ENCODE results near the gene MESP2. TPM values are rescaled to one million over a fixed set of nuclear protein-coding genes. Genes with fewer than 3 reads are reported as not detected.

MESP2 gene
- total and polyA plus RNA-seq, 2 of the 13 experiments (the other 11 are each of a cell fraction or from before 2014, with no cell fraction given) = not detected

GRCh38 chr15:89809787-89810148 lies 33.6 kb downstream of the MESP2 start (continued):
- no peak for TF ChIP-seq MYPOP (CRISPR knock-in tag; IDR thresholded peaks at IDR 0.05)
- no peak for TF ChIP-seq ZBTB7B (CRISPR knock-in tag; IDR thresholded peaks at IDR 0.05)
- TF ChIP-seq EED (CRISPR knock-in tag; IDR thresholded peaks at IDR 0.05) = 0 out of 2 replicates have a peak, but pooled peaks have one; percentile 4
- TF ChIP-seq KLF13 (CRISPR knock-in tag; IDR thresholded peaks at IDR 0.05) = no peak
- TF ChIP-seq DRAP1 (CRISPR knock-in tag; IDR thresholded peaks at IDR 0.05) = no peak
- no peak for TF ChIP-seq FOXM1 (CRISPR knock-in tag; IDR thresholded peaks at IDR 0.05)
- 0 out of 2 replicates have a peak, but pooled peaks have one; percentile 1 for TF ChIP-seq E2F5 (CRISPR knock-in tag; conservative IDR thresholded peaks at IDR 0.05)
- TF ChIP-seq SP1 (IDR thresholded peaks at IDR 0.05) = no peak
- TF ChIP-seq SP1 (CRISPR knock-in tag; IDR thresholded peaks at IDR 0.05) = 0 out of 2 replicates have a peak, but pooled peaks have one; percentile 16
- TF ChIP-seq ATF6 (CRISPR knock-in tag; conservative IDR thresholded peaks at IDR 0.05) = no peak
- TF ChIP-seq KAT8 (CRISPR knock-in tag; IDR thresholded peaks at IDR 0.05) = no peak
- TF ChIP-seq ZNF839 (CRISPR knock-in tag; IDR thresholded peaks at IDR 0.05; ENCODE audit: borderline replicate concordance) = no peak
- no peak for TF ChIP-seq ZNF382 (CRISPR knock-in tag; IDR thresholded peaks at IDR 0.05; ENCODE audit: borderline replicate concordance)
- no peak for TF ChIP-seq ZNF713 (CRISPR knock-in tag; IDR thresholded peaks at IDR 0.05)
- no peak for TF ChIP-seq ZNF572 (CRISPR knock-in tag; IDR thresholded peaks at IDR 0.05)
- TF ChIP-seq ZNF234 (CRISPR knock-in tag; conservative IDR thresholded peaks at IDR 0.05) = no peak
- no peak for TF ChIP-seq NFATC3 (CRISPR knock-in tag; IDR thresholded peaks at IDR 0.05)
- TF ChIP-seq PCBP1 (IDR thresholded peaks at IDR 0.05; ENCODE audit: borderline replicate concordance, low read depth, low read length) = no peak
- TF ChIP-seq SRF (IDR thresholded peaks at IDR 0.05; ENCODE audit: low read depth, low read length) = no peak
- no peak for TF ChIP-seq ZFP36L1 (CRISPR knock-in tag; IDR thresholded peaks at IDR 0.05)
- no peak for TF ChIP-seq PRDM10 (CRISPR knock-in tag; IDR thresholded peaks at IDR 0.05; ENCODE audit: low read depth)
- TF ChIP-seq ZNF720 (CRISPR knock-in tag; IDR thresholded peaks at IDR 0.05) = no peak
- TF ChIP-seq HNF4A (CRISPR knock-in tag; IDR thresholded peaks at IDR 0.05) = 0 out of 2 replicates have a peak, but pooled peaks have one; percentile 2
- TF ChIP-seq KDM5A (IDR thresholded peaks at IDR 0.05; ENCODE audit: borderline replicate concordance, low read length) = no peak
- no peak for TF ChIP-seq PITX1 (CRISPR knock-in tag; IDR thresholded peaks at IDR 0.05)
